KMS-11 (cell line): Measurements from ENCODE around the gene TPH1.

Source experiments
- H2AFZ ChIP-seq: fragments of 200-600 bp; sonication (generic); 2 replicates; pipeline ENCODE4 v1.6.1; 2016; ENCODE audit warnings: antibody characterized with exemption, mixed run types, low read depth
- H3K27ac ChIP-seq: fragments of 200-600 bp; sonication (generic); 2 replicates; pipeline ENCODE4 v1.6.1; 2016; ENCODE audit warnings: mild to moderate bottlenecking, mixed run types
- H3K27me3 ChIP-seq: fragments of 200-600 bp; sonication (generic); 2 replicates; pipeline ENCODE4 v1.6.1; 2017; ENCODE audit warnings: mild to moderate bottlenecking, low read depth, mixed run types, moderate library complexity; ENCODE audit not compliant: insufficient read depth
- H3K36me3 ChIP-seq: fragments of 200-600 bp; sonication (generic); 2 replicates; pipeline ENCODE4 v1.6.1; 2017; ENCODE audit warnings: mild to moderate bottlenecking, mixed run types; ENCODE audit not compliant: insufficient read depth
- H3K4me1 ChIP-seq: fragments of 200-600 bp; sonication (generic); 2 replicates; pipeline ENCODE4 v1.6.1; 2016; ENCODE audit warnings: mild to moderate bottlenecking, low read depth, mixed run types; ENCODE audit not compliant: poor library complexity, severe bottlenecking
- H3K4me2 ChIP-seq: fragments of 200-600 bp; sonication (generic); 2 replicates; pipeline ENCODE4 v1.7.0; 2016; ENCODE audit warnings: mild to moderate bottlenecking, mixed run types
- H3K4me3 ChIP-seq: fragments of 200-600 bp; sonication (generic); IDR thresholded peaks from 2 replicates; pipeline ENCODE4 v1.6.1; 2017; ENCODE audit warnings: low read depth, low read length, mixed read lengths; ENCODE audit not compliant: insufficient read depth
- H3K79me2 ChIP-seq: fragments of 200-600 bp; sonication (generic); 2 replicates; pipeline ENCODE4 v1.6.1; 2016; ENCODE audit warnings: low read depth, mixed run types; ENCODE audit not compliant: insufficient read depth
- H3K9ac ChIP-seq: fragments of 200-600 bp; sonication (generic); 2 replicates; pipeline ENCODE4 v1.6.1; 2016; ENCODE audit warnings: mild to moderate bottlenecking, mixed run types
- H4K20me1 ChIP-seq: fragments of 200-600 bp; sonication (generic); 2 replicates; pipeline ENCODE4 v1.6.1; 2016; ENCODE audit warnings: mild to moderate bottlenecking, mixed run types; ENCODE audit not compliant: insufficient read depth
- CTCF ChIP-seq: fragments of 200-600 bp; sonication (generic); conservative IDR thresholded peaks from 2 replicates; pipeline ENCODE4 v1.6.1; 2017; ENCODE audit warnings: low read depth, mild to moderate bottlenecking, antibody characterized with exemption, low read length, moderate library complexity, mixed read lengths

Gene TPH1

GRCh38 chr11:18046116-18046777 lies at the start of gene TPH1:
TPH1 (minus strand) TSS chr11:18046269; CDS start chr11:18040762, 5,507 bp downstream.
- Histone ChIP-seq H3K4me2 (no peak within 1 kb of the TSS), H3K36me3 (no peaks in the 10 kb centered on the region), H3K9ac (no peak within 1 kb of the TSS), H3K4me1 (no peaks in the 10 kb centered on the region), H2AFZ (no peak within 1 kb of the TSS), H3K27ac (no peak within 1 kb of the TSS), H3K4me3 (no peak within 1 kb of the TSS), H3K79me2 (no peaks in the 10 kb centered on the region), H4K20me1 (no peaks in the 10 kb centered on the region), H3K27me3 (no peaks in the 10 kb centered on the region)
- TF ChIP-seq CTCF = no peak

GRCh38 chr11:18093959-18094358 lies 47.9 kb upstream of the TPH1 start:
- Histone ChIP-seq H3K9ac (no peak overlapping the region), H3K79me2 (no peaks in the 10 kb centered on the region; the same call in 1 of the 2 replicates), H3K4me2 (no peak overlapping the region), H4K20me1 (no peaks in the 10 kb centered on the region), H3K4me1 (no peaks in the 10 kb centered on the region), H2AFZ (no peak overlapping the region), H3K27ac (no peak overlapping the region), H3K4me3 (no peak overlapping the region), H3K27me3 (no peaks in the 10 kb centered on the region), H3K36me3 (no peaks in the 10 kb centered on the region; the same call in 1 of the 2 replicates)
- no peak for TF ChIP-seq CTCF

- H3K9ac ChIP-seq = no peak overlapping the region
- no peak for TF ChIP-seq CTCF
- H4K20me1 ChIP-seq = no peaks in the 10 kb centered on the region
- no peak overlapping the region for H3K4me3 ChIP-seq
- no peak overlapping the region for H3K4me2 ChIP-seq
- H2AFZ ChIP-seq = no peak overlapping the region
- H3K4me1 ChIP-seq = no peaks in the 10 kb centered on the region
- no peak overlapping the region for H3K27ac ChIP-seq
- H3K36me3 ChIP-seq = no peaks in the 10 kb centered on the region; the same call in 1 of the 2 replicates
- no peaks in the 10 kb centered on the region for H3K79me2 ChIP-seq
- H3K27me3 ChIP-seq = no peaks in the 10 kb centered on the region
Observed at GRCh38 chr11:18091731-18092130, 45.7 kb upstream of the TPH1 start.

- Histone ChIP-seq H3K36me3 (no peaks in the 10 kb centered on the region), H3K4me2 (no peak overlapping the region), H3K4me1 (no peaks in the 10 kb centered on the region), H3K27ac (no peak overlapping the region), H2AFZ (no peak overlapping the region), H3K4me3 (no peak overlapping the region), H3K27me3 (no peaks in the 10 kb centered on the region), H3K9ac (no peak overlapping the region), H3K79me2 (no peaks in the 10 kb centered on the region), H4K20me1 (no peaks in the 10 kb centered on the region)
- no peak for TF ChIP-seq CTCF
Observed at GRCh38 chr11:18088966-18089365, 42.9 kb upstream of the TPH1 start.
